H1 (cell line): ENCODE data around the gene P2RX1. TPM values are rescaled to one million over a fixed set of nuclear protein-coding genes. Genes with fewer than 3 reads are reported as not detected.
A peak's percentile ranks its signal among the peaks of the same experiment; 100 is the strongest.

Experiments used
- CTCF ChIA-PET: fragments of 300-600 bp; sonication (Branson Sonifier 250); formaldehyde crosslinking; loops from one replicate; lab custom pipeline; 2021; ENCODE audit not compliant: partially characterized antibody; lab: Charles Lee
- POLR2A ChIA-PET: fragments of 300-600 bp; sonication (Branson Sonifier 250); formaldehyde crosslinking; loops from one replicate; lab custom pipeline; 2021; ENCODE audit warnings: inconsistent platforms; ENCODE audit not compliant: partially characterized antibody; lab: Charles Lee
- DNase-seq, 2 experiments: peaks; one replicate each; pipeline versions ENCODE4 v3.0.0 to v3.0.0-alpha.2; 2010 to 2022; ENCODE audit warnings: low spot score in 2 of 2, low read depth in 1 of 2, mixed read lengths in 1 of 2
- FAIRE-seq: peaks from 2 replicates; lab custom pipeline; 2011; peaks lifted over from hg19 to GRCh38; lab: Jason Lieb, UNC
- H2AFZ ChIP-seq: 2 replicates; pipeline ENCODE4 v1.8.1; 2012; ENCODE audit warnings: low read length, inconsistent platforms
- H2AK5ac ChIP-seq: 2 replicates; pipeline ENCODE4 v1.6.1; 2013; ENCODE audit warnings: low read depth, low read length
- H2BK120ac ChIP-seq: replicated peaks from 2 replicates; pipeline ENCODE3; 2013; ENCODE audit warnings: low read depth, low read length, inconsistent platforms
- H2BK12ac ChIP-seq: 2 replicates; pipeline ENCODE4 v1.6.1; 2013; ENCODE audit warnings: low read depth, low read length
- H2BK15ac ChIP-seq: 2 replicates; pipeline ENCODE4 v1.6.1; 2013; ENCODE audit warnings: low read length
- H2BK20ac ChIP-seq: 2 replicates; pipeline ENCODE4 v1.6.1; 2013; ENCODE audit warnings: low read length
- H2BK5ac ChIP-seq: 2 replicates; pipeline ENCODE4 v1.6.1; 2013; ENCODE audit warnings: low read depth, low read length
- H3K14ac ChIP-seq: 2 replicates; pipeline ENCODE4 v1.6.1; 2013; ENCODE audit warnings: inconsistent platforms; ENCODE audit not compliant: insufficient read length
- H3K18ac ChIP-seq: 2 replicates; pipeline ENCODE4 v1.6.1; 2013; ENCODE audit warnings: low read length; ENCODE audit errors: extremely low read depth
- H3K23ac ChIP-seq: 2 replicates; pipeline ENCODE4 v1.6.1; 2013; ENCODE audit warnings: inconsistent platforms; ENCODE audit not compliant: insufficient read length
- H3K23me2 ChIP-seq: 2 replicates; pipeline ENCODE4 v1.6.1; 2013; ENCODE audit warnings: low read depth, low read length
- H3K27ac ChIP-seq: 2 replicates; pipeline ENCODE4 v1.6.1; 2011; ENCODE audit warnings: low read depth, low read length, inconsistent platforms
- H3K27me3 ChIP-seq, 4 experiments: replicated peaks in 1 of 4; 1 replicate in 1 of 4; 2 replicates in 3 of 4; pipeline versions ENCODE4 v1.6.1 to v1.8.1; 2011 to 2013; ENCODE audit warnings: low read length in 3 of 4, mild to moderate bottlenecking in 3 of 4, inconsistent platforms in 2 of 4, mixed read lengths in 2 of 4, moderate library complexity in 1 of 4; ENCODE audit not compliant: control insufficient read depth in 3 of 4, insufficient read depth in 3 of 4; ENCODE audit errors: extremely low read depth in 1 of 4
- H3K36me3 ChIP-seq, 4 experiments: 2 replicates each; pipeline versions ENCODE4 v1.6.1 to v1.8.1; 2011 to 2013; ENCODE audit warnings: mild to moderate bottlenecking in 4 of 4, low read length in 3 of 4, moderate library complexity in 2 of 4, control low read depth in 1 of 4, inconsistent platforms in 1 of 4; ENCODE audit not compliant: insufficient read depth in 4 of 4, control insufficient read depth in 2 of 4
- H3K4ac ChIP-seq: replicated peaks from 2 replicates; pipeline ENCODE3; 2013; ENCODE audit warnings: low read length, low read depth, mixed read lengths, inconsistent platforms; ENCODE audit not compliant: insufficient read length
- H3K4me1 ChIP-seq, 4 experiments: replicated peaks in 1 of 4; 1 replicate in 1 of 4; 2 replicates in 3 of 4; pipeline versions ENCODE4 v1.6.1 to v1.8.1; 2011 to 2013; ENCODE audit warnings: low read length in 3 of 4, inconsistent platforms in 2 of 4, mixed read lengths in 1 of 4; ENCODE audit not compliant: insufficient read depth in 4 of 4, control insufficient read depth in 3 of 4
- H3K4me2 ChIP-seq, 2 experiments: 2 replicates each; pipeline versions ENCODE4 v1.6.1 to v1.8.1; 2011 to 2013; ENCODE audit warnings: low read depth in 2 of 2, low read length in 2 of 2, control low read depth in 1 of 2, inconsistent platforms in 1 of 2, mild to moderate bottlenecking in 1 of 2; ENCODE audit not compliant: insufficient read depth in 1 of 2
- H3K4me3 ChIP-seq, 4 experiments: fragments of 200-600, 300-600 bp in 1 of 4; sonication (generic), shearing (Covaris generic), sonication (Bioruptor Twin) in 1 of 4; 2 replicates each; pipeline versions ENCODE4 v1.5.1 to v1.8.1; 2011 to 2016; ENCODE audit warnings: low read length in 4 of 4, low read depth in 3 of 4, control low read depth in 2 of 4, inconsistent platforms in 2 of 4, mild to moderate bottlenecking in 2 of 4, mixed read lengths in 1 of 4, moderate library complexity in 1 of 4; ENCODE audit not compliant: insufficient read depth in 2 of 4; ENCODE audit errors: extremely low read depth in 1 of 4
- H3K56ac ChIP-seq: replicated peaks from 2 replicates; pipeline ENCODE3; 2013; ENCODE audit warnings: low read depth, mild to moderate bottlenecking, mixed read lengths, low read length, inconsistent platforms; ENCODE audit not compliant: insufficient read length
- H3K79me1 ChIP-seq: 2 replicates; pipeline ENCODE4 v1.6.1; 2013; ENCODE audit warnings: low read depth, low read length, control low read depth
- H3K79me2 ChIP-seq, 2 experiments: 2 replicates each; pipeline versions ENCODE4 v1.6.1 to v1.8.1; 2012 to 2013; ENCODE audit warnings: low read length in 2 of 2, mild to moderate bottlenecking in 2 of 2, inconsistent platforms in 1 of 2; ENCODE audit not compliant: insufficient read depth in 2 of 2, control insufficient read depth in 1 of 2
- H3K9ac ChIP-seq, 4 experiments: replicated peaks in 1 of 4; 1 replicate in 1 of 4; 2 replicates in 3 of 4; pipeline versions ENCODE4 v1.6.1 to v1.8.1; 2011 to 2013; ENCODE audit warnings: low read depth in 3 of 4, low read length in 3 of 4, control low read depth in 2 of 4, mild to moderate bottlenecking in 2 of 4, moderate library complexity in 2 of 4, inconsistent platforms in 1 of 4; ENCODE audit errors: extremely low read depth in 1 of 4
- H3K9me3 ChIP-seq, 2 experiments: 2 replicates each; pipeline versions ENCODE4 v1.6.1 to v1.8.1; 2012 to 2013; ENCODE audit warnings: mild to moderate bottlenecking in 2 of 2, moderate library complexity in 2 of 2, control low read depth in 1 of 2, inconsistent platforms in 1 of 2, low read depth in 1 of 2, low read length in 1 of 2, mixed read lengths in 1 of 2; ENCODE audit not compliant: insufficient read depth in 2 of 2
- H4K20me1 ChIP-seq, 2 experiments: replicated peaks in 1 of 2; 2 replicates each; pipeline versions ENCODE3 to v1.8.1; 2011 to 2013; ENCODE audit warnings: inconsistent platforms in 2 of 2, low read length in 2 of 2, mild to moderate bottlenecking in 1 of 2; ENCODE audit not compliant: insufficient read depth in 2 of 2, control insufficient read depth in 1 of 2
- H4K5ac ChIP-seq: 2 replicates; pipeline ENCODE4 v1.6.1; 2013; ENCODE audit warnings: low read length, low read depth, mixed read lengths, inconsistent platforms; ENCODE audit not compliant: insufficient read length
- H4K8ac ChIP-seq: 2 replicates; pipeline ENCODE4 v1.8.0; 2013; ENCODE audit warnings: mild to moderate bottlenecking, moderate library complexity, low read length, inconsistent platforms; ENCODE audit not compliant: insufficient read depth; ENCODE audit errors: extremely low read depth
- H4K91ac ChIP-seq: replicated peaks from 2 replicates; pipeline ENCODE3; 2013; ENCODE audit warnings: low read length, mixed read lengths, inconsistent platforms; ENCODE audit not compliant: insufficient read length
- EZH2 ChIP-seq: fragments of 200-600 bp; sonication (generic); IDR thresholded peaks from 2 replicates; pipeline ENCODE4 v1.7.1; 2012; ENCODE audit warnings: low read depth, mild to moderate bottlenecking, moderate library complexity, low read length, inconsistent platforms; ENCODE audit not compliant: severe bottlenecking
- MAX ChIP-seq: IDR thresholded peaks from 2 replicates; pipeline ENCODE4 v1.6.1; 2012; ENCODE audit warnings: inconsistent platforms
- WGBS, 2 experiments: shearing (Covaris generic) in 1 of 2; methylation state at CpG; one replicate each; pipeline versions ENCODE4 v1.1.6 to v1.1.7; 2013 to 2015; ENCODE audit warnings: low lambda C conversion rate in 2 of 2, mixed read lengths in 2 of 2, inconsistent platforms in 1 of 2, low coverage in 1 of 2, missing lambda C conversion rate in 1 of 2; ENCODE audit not compliant: insufficient replicate concordance in 2 of 2, insufficient coverage in 1 of 2, insufficient read length in 1 of 2; ENCODE audit errors: extremely low coverage in 1 of 2, missing lambda C conversion rate in 1 of 2; 5-methylcytosine and 5-hydroxymethylcytosine counted together
- polyA plus RNA-seq, 7 experiments: library from polyadenylated mRNA; depleted of rRNA in 3 of 7; stranded (reverse) in 5 of 7; unstranded in 2 of 7; fragments of >200 nt in 5 of 7; fragments of 200-250 nt in 2 of 7; gene quantifications; 1 replicate in 5 of 7; 2 replicates in 1 of 7; 4 replicates in 1 of 7; pipeline versions ENCODE4 v1.2.1 to v1.2.3, GENCODE V29; 2011 to 2013; ENCODE audit warnings: missing spikeins in 2 of 7, mixed read lengths in 2 of 7
- total RNA-seq: library from RNA; stranded (reverse); fragmentation: NEBNext Ultra II Directional; extraction: Animal tissue kit (Norgen Biotek cat#: 25700); gene quantifications from 2 replicates; pipeline ENCODE4 v1.2.1, GENCODE V29; 2021

The P2RX1 gene
- total and polyA plus RNA-seq, 2 of the 8 experiments (the other 6 are each of a cell fraction or from before 2014, with no cell fraction given), result 0.45 to 1.1 TPM

- peak overlapping the region; percentile 51 for H4K5ac ChIP-seq
- H2BK5ac ChIP-seq, result no peak overlapping the region; the same call in 1 of the 2 replicates
- H3K9me3 ChIP-seq, result no peaks in the 10 kb centered on the region
- no peak overlapping the region for H3K23ac ChIP-seq
- peak overlapping the region; percentile 54 to 78 for H3K4me2 ChIP-seq
- ChIA-PET CTCF (interaction anchor here (1.0 to 3.4 kb wide), 6 partner anchors 9 to 58 kb away, joined by 3 to 19 read pairs (median 5); no protein-coding TSS in a partner anchor), POLR2A (interaction anchor here (1.2 kb wide), 1 partner anchor 10 kb away, joined by 3 read pairs; no protein-coding TSS in a partner anchor)
- H3K27me3 ChIP-seq, result peaks cover 0 to 5% (median 3%) of the 10 kb centered on the region in 4 experiments; a peak in 3 of 7 replicates
- H2BK20ac ChIP-seq, result no peak overlapping the region
- 18% methylated on average over 35 of the region's 68 CpGs; no CpG with 5 or more reads in 1 of the 2 experiments for WGBS, 2 experiments
- H3K18ac ChIP-seq, result peak overlapping the region; percentile 32
- H3K27ac ChIP-seq, result no peak overlapping the region
- no peak overlapping the region for H2BK12ac ChIP-seq
- FAIRE-seq (no peak), DNase-seq (peak; percentile 50 to 97)
- H4K20me1 ChIP-seq, result no peaks in the 10 kb centered on the region
- H3K14ac ChIP-seq, result no peak overlapping the region
- peak overlapping the region; percentile 92 for H4K8ac ChIP-seq
- no peak overlapping the region for H2BK120ac ChIP-seq
- H3K4me3 ChIP-seq, result peak overlapping the region; percentile 35 to 65 (median 44)
- no peaks in the 10 kb centered on the region for H3K36me3 ChIP-seq
- no peaks in the 10 kb centered on the region; the same call in 1 of the 2 replicates for H3K79me1 ChIP-seq
- H3K4me1 ChIP-seq, result peaks cover 0 to 8% (median 1%) of the 10 kb centered on the region in 4 experiments; a peak in 2 of 7 replicates
- peak overlapping the region; percentile 85 for H4K91ac ChIP-seq
- H3K79me2 ChIP-seq, result no peaks in the 10 kb centered on the region
- H2AK5ac ChIP-seq, result no peak overlapping the region
- H3K56ac ChIP-seq, result no peak overlapping the region
- H2BK15ac ChIP-seq, result 0 out of 2 replicates have a peak overlapping the region, but pooled peaks have one; percentile 81
- peak overlapping the region; percentile 61; the same call in 1 of the 2 replicates for H2AFZ ChIP-seq
- H3K23me2 ChIP-seq, result peaks cover 6% of the 10 kb centered on the region; the same call in 1 of the 2 replicates
- H3K9ac ChIP-seq, result no peak overlapping the region
- H3K4ac ChIP-seq, result no peak overlapping the region
- TF ChIP-seq MAX, result peak; percentile 70
- no peak for TF ChIP-seq EZH2
These were observed 28.5 kb upstream of the P2RX1 start for GRCh38 chr17:3944485-3945388.
